HG03039 (cell line): Measurements from ENCODE around the gene KRT80.

ENCODE experiments used
- ATAC-seq: cut with Tn5 transposase; IDR thresholded peaks from one replicate; pipeline ENCODE4 v1.9.1; 2021; ENCODE audit warnings: mild to moderate bottlenecking, moderate library complexity; ENCODE audit not compliant: unreplicated experiment

The KRT80 gene

GRCh38 chr12:52141875-52142274 lies 49.9 kb downstream of the KRT80 start:
- no peak for ATAC-seq

GRCh38 chr12:52141306-52141705 lies 50.5 kb downstream of the KRT80 start:
- ATAC-seq: no peak

GRCh38 chr12:52139579-52140062 lies 52.2 kb downstream of the KRT80 start:
- no peak for ATAC-seq

GRCh38 chr12:52139147-52139546 lies 52.7 kb downstream of the KRT80 start:
- no peak for ATAC-seq

- no peak for ATAC-seq
These were observed 54.1 kb downstream of the KRT80 start for GRCh38 chr12:52137746-52138145.

- no peak for ATAC-seq
These were observed 59.1 kb downstream of the KRT80 start for GRCh38 chr12:52132754-52133161.

GRCh38 chr12:52130711-52131110 lies 61.1 kb downstream of the KRT80 start:
- no peak for ATAC-seq

GRCh38 chr12:52127683-52128450 lies 63.9 kb downstream of the KRT80 start:
- ATAC-seq: no peak

GRCh38 chr12:52126605-52127578 lies 64.9 kb downstream of the KRT80 start:
- ATAC-seq: no peak

- no peak for ATAC-seq
These were observed 65.7 kb downstream of the KRT80 start for GRCh38 chr12:52126050-52126604.

GRCh38 chr12:52125476-52125900 lies 66.3 kb downstream of the KRT80 start:
- ATAC-seq: no peak

GRCh38 chr12:52123487-52124186 lies 68.2 kb downstream of the KRT80 start:
- no peak for ATAC-seq

GRCh38 chr12:52122904-52123303 lies 68.9 kb downstream of the KRT80 start:
- ATAC-seq: no peak

GRCh38 chr12:52122540-52122871 lies 69.3 kb downstream of the KRT80 start:
- no peak for ATAC-seq

- no peak for ATAC-seq
These were observed 69.8 kb downstream of the KRT80 start for GRCh38 chr12:52121824-52122539.

GRCh38 chr12:52120951-52121823 lies 70.6 kb downstream of the KRT80 start:
- ATAC-seq: no peak

- no peak for ATAC-seq
These were observed 72.2 kb downstream of the KRT80 start for GRCh38 chr12:52119398-52120254.
